ENCODE results near the gene CHI3L1.

The CHI3L1 gene

GRCh38 chr1:203227371-203228083 lies 41.0 kb upstream of the CHI3L1 start:
- Histone ChIP-seq H3K4me2 (ENCODE audit: insufficient read depth, low read length) (no peak overlapping the region), H3K36me3 (ENCODE audit: insufficient read depth, low read length) (no peaks in the 10 kb centered on the region), H3K9ac (ENCODE audit: low read depth, low read length) (no peak overlapping the region), H3K4me3 (ENCODE audit: low read depth in 1 of 2, low read length in 2 of 2) (no peak overlapping the region), H3K4me1 (ENCODE audit: insufficient read depth, low read length) (no peaks in the 10 kb centered on the region), H3K79me2 (ENCODE audit: insufficient read depth, low read length) (no peaks in the 10 kb centered on the region), H3K27ac (ENCODE audit: low read length) (no peak overlapping the region), H3K9me3 (ENCODE audit: insufficient read depth, low read length, severe bottlenecking) (no peaks in the 10 kb centered on the region), H2AFZ (ENCODE audit: low read depth, low read length) (no peak overlapping the region), H3K27me3 (ENCODE audit: insufficient read depth, low read length, poor library complexity) (peaks cover 18% of the 10 kb centered on the region), H4K20me1 (ENCODE audit: insufficient read depth, low read length) (no peaks in the 10 kb centered on the region)
- TF ChIP-seq EZH2 (IDR thresholded peaks at IDR 0.05; ENCODE audit: borderline replicate concordance, low read depth, low read length, severe bottlenecking) (no peak), CTCF (IDR thresholded peaks at IDR 0.05; ENCODE audit: borderline replicate concordance, extremely low read depth, low read length, poor library complexity, severe bottlenecking) (no peak)
- DNase-seq (no peak), ATAC-seq (ENCODE audit: insufficient read depth, low read depth) (no peak)

- Histone ChIP-seq H3K36me3 (ENCODE audit: insufficient read depth, low read length) (no peaks in the 10 kb centered on the region), H4K20me1 (ENCODE audit: insufficient read depth, low read length) (no peaks in the 10 kb centered on the region), H3K4me3 (ENCODE audit: low read depth in 1 of 2, low read length in 2 of 2) (no peak overlapping the region), H3K27me3 (ENCODE audit: insufficient read depth, low read length, poor library complexity) (peaks cover 26% of the 10 kb centered on the region), H3K4me2 (ENCODE audit: insufficient read depth, low read length) (no peak overlapping the region), H3K9me3 (ENCODE audit: insufficient read depth, low read length, severe bottlenecking) (no peaks in the 10 kb centered on the region), H3K79me2 (ENCODE audit: insufficient read depth, low read length) (no peaks in the 10 kb centered on the region), H3K9ac (ENCODE audit: low read depth, low read length) (no peak overlapping the region), H3K27ac (ENCODE audit: low read length) (no peak overlapping the region), H2AFZ (ENCODE audit: low read depth, low read length) (no peak overlapping the region), H3K4me1 (ENCODE audit: insufficient read depth, low read length) (no peaks in the 10 kb centered on the region)
- DNase-seq (no peak), ATAC-seq (ENCODE audit: insufficient read depth, low read depth) (no peak)
- TF ChIP-seq CTCF (IDR thresholded peaks at IDR 0.05; ENCODE audit: borderline replicate concordance, extremely low read depth, low read length, poor library complexity, severe bottlenecking) (no peak), EZH2 (IDR thresholded peaks at IDR 0.05; ENCODE audit: borderline replicate concordance, low read depth, low read length, severe bottlenecking) (no peak)
These were observed 38.6 kb upstream of the CHI3L1 start for GRCh38 chr1:203225071-203225470.

- no peak overlapping the region for H2AFZ ChIP-seq (ENCODE audit: low read depth, low read length)
- ATAC-seq (ENCODE audit: insufficient read depth, low read depth), result no peak
- H3K4me1 ChIP-seq (ENCODE audit: insufficient read depth, low read length), result no peaks in the 10 kb centered on the region
- no peak overlapping the region for H3K4me2 ChIP-seq (ENCODE audit: insufficient read depth, low read length)
- no peaks in the 10 kb centered on the region for H3K79me2 ChIP-seq (ENCODE audit: insufficient read depth, low read length)
- no peak overlapping the region for H3K9ac ChIP-seq (ENCODE audit: low read depth, low read length)
- H3K9me3 ChIP-seq (ENCODE audit: insufficient read depth, low read length, severe bottlenecking), result no peaks in the 10 kb centered on the region
- TF ChIP-seq EZH2 (IDR thresholded peaks at IDR 0.05; ENCODE audit: borderline replicate concordance, low read depth, low read length, severe bottlenecking), result no peak
- no peak for TF ChIP-seq CTCF (IDR thresholded peaks at IDR 0.05; ENCODE audit: borderline replicate concordance, extremely low read depth, low read length, poor library complexity, severe bottlenecking)
- H3K27ac ChIP-seq (ENCODE audit: low read length), result no peak overlapping the region
- peaks cover 28% of the 10 kb centered on the region for H3K27me3 ChIP-seq (ENCODE audit: insufficient read depth, low read length, poor library complexity)
- H3K4me3 ChIP-seq (ENCODE audit: low read depth in 1 of 2, low read length in 2 of 2), result no peak overlapping the region
- no peaks in the 10 kb centered on the region for H3K36me3 ChIP-seq (ENCODE audit: insufficient read depth, low read length)
- no peaks in the 10 kb centered on the region for H4K20me1 ChIP-seq (ENCODE audit: insufficient read depth, low read length)
- no peak for DNase-seq
These were observed 36.7 kb upstream of the CHI3L1 start for GRCh38 chr1:203223012-203223775.

Measured in DND-41 (cell line).